HEK293 (cell line): ENCODE measurements around the gene PATE4.
"Not testable (repeated sequence)": the region's sequence is repeated elsewhere in the genome, so short reads cannot be mapped to it uniquely, and the experiment has no call there.

Experiments used
- CTCF ChIA-PET: fragments of 350-600 bp; formaldehyde crosslinking; extraction: SDS; loops from one replicate; lab custom pipeline; 2021; ENCODE audit warnings: antibody characterized with exemption; lab: Yijun Ruan, JAX
- POLR2A ChIA-PET: fragments of 300-600 bp; formaldehyde crosslinking; extraction: SDS; loops from one replicate; lab custom pipeline; 2020; ENCODE audit warnings: antibody characterized with exemption, inconsistent platforms; lab: Yijun Ruan, JAX
- H3K27ac ChIP-seq: fragments of 200-500 bp; sonication (Bioruptor generic); 2 replicates; pipeline ENCODE4 v1.5.1; 2014; ENCODE audit warnings: low read depth, low read length, control low read depth, inconsistent platforms; ENCODE audit errors: extremely low read depth
- H3K36me3 ChIP-seq, 2 experiments: fragments of 200-500 bp in 1 of 2; sonication (Bioruptor generic) in 1 of 2; 1 replicate in 1 of 2; 2 replicates in 1 of 2; pipeline ENCODE4 v1.5.1; 2014 to 2017; ENCODE audit warnings: inconsistent platforms in 2 of 2, low read length in 2 of 2; ENCODE audit not compliant: control insufficient read depth in 2 of 2, insufficient read depth in 1 of 2
- H3K4me1 ChIP-seq: fragments of 200-500 bp; sonication (Bioruptor generic); 2 replicates; pipeline ENCODE4 v1.5.1; 2014; ENCODE audit warnings: mild to moderate bottlenecking, low read length, inconsistent platforms; ENCODE audit not compliant: control insufficient read depth, insufficient read depth
- H3K4me3 ChIP-seq: 2 replicates; pipeline ENCODE4 v1.5.1; 2011; ENCODE audit warnings: low read depth, mild to moderate bottlenecking, control low read depth, low read length, moderate library complexity
- H3K9me3 ChIP-seq: fragments of 200-500 bp; sonication (Bioruptor generic); 2 replicates; pipeline ENCODE4 v1.5.1; 2014; ENCODE audit warnings: low read depth, low read length, inconsistent platforms; ENCODE audit not compliant: control insufficient read depth, insufficient read depth
- PBX3 ChIP-seq: sonication (generic); formaldehyde crosslinking; IDR thresholded peaks from 2 replicates; pipeline ENCODE4 v1.8.1; 2022; ENCODE audit warnings: mild to moderate bottlenecking, moderate library complexity, missing genetic modification reagents
- SCRT1 ChIP-seq: fragments of 450-650 bp; formaldehyde crosslinking; IDR thresholded peaks from 2 replicates; pipeline ENCODE4 v1.5.1; 2016; ENCODE audit warnings: missing biosample characterization, missing genetic modification characterization, borderline replicate concordance
- SETDB1 ChIP-seq: IDR thresholded peaks from one replicate; pipeline ENCODE4 v1.6.1; 2017; ENCODE audit warnings: mild to moderate bottlenecking, low read length, moderate library complexity, mixed read lengths; ENCODE audit not compliant: insufficient read length
- YY2 ChIP-seq: fragments of 450-650 bp; formaldehyde crosslinking; IDR thresholded peaks from 2 replicates; pipeline ENCODE4 v1.5.1; 2016; ENCODE audit warnings: missing biosample characterization, missing genetic modification characterization
- ZNF121 ChIP-seq: fragments of 450-650 bp; formaldehyde crosslinking; IDR thresholded peaks from 2 replicates; pipeline ENCODE4 v1.5.1; 2016; ENCODE audit warnings: missing biosample characterization, missing genetic modification characterization
- ZNF146 ChIP-seq: fragments of 450-650 bp; formaldehyde crosslinking; IDR thresholded peaks from 2 replicates; pipeline ENCODE4 v1.5.1; 2016; ENCODE audit warnings: missing biosample characterization, missing genetic modification characterization
- ZNF202 ChIP-seq: fragments of 450-650 bp; formaldehyde crosslinking; IDR thresholded peaks from 2 replicates; pipeline ENCODE4 v1.5.1; 2016; ENCODE audit warnings: missing biosample characterization, missing genetic modification characterization, borderline replicate concordance
- ZNF404 ChIP-seq: fragments of 450-650 bp; formaldehyde crosslinking; IDR thresholded peaks from 2 replicates; pipeline ENCODE4 v1.5.1; 2017; ENCODE audit warnings: missing biosample characterization, missing genetic modification characterization
- ZNF707 ChIP-seq: fragments of 450-650 bp; formaldehyde crosslinking; IDR thresholded peaks from 2 replicates; pipeline ENCODE4 v1.5.1; 2016; ENCODE audit warnings: missing biosample characterization, missing genetic modification characterization
- ZNF747 ChIP-seq: fragments of 450-650 bp; formaldehyde crosslinking; IDR thresholded peaks from 2 replicates; pipeline ENCODE4 v1.5.1; 2016; ENCODE audit warnings: missing biosample characterization, missing genetic modification characterization
- ZNF777 ChIP-seq: fragments of 450-650 bp; formaldehyde crosslinking; IDR thresholded peaks from 2 replicates; pipeline ENCODE4 v1.5.1; 2017; ENCODE audit warnings: missing biosample characterization, missing genetic modification characterization, borderline replicate concordance
- ZSCAN23 ChIP-seq: fragments of 450-650 bp; formaldehyde crosslinking; IDR thresholded peaks from 2 replicates; pipeline ENCODE4 v1.5.1; 2016; ENCODE audit warnings: missing biosample characterization, missing genetic modification characterization

The PATE4 gene

GRCh38 chr11:125842321-125842948 lies 9.3 kb downstream of the PATE4 start:
- Histone ChIP-seq H3K36me3 (no peaks in the 10 kb centered on the region), H3K4me3 (no peak overlapping the region), H3K9me3 (no peaks in the 10 kb centered on the region), H3K4me1 (no peaks in the 10 kb centered on the region), H3K27ac (no peak overlapping the region)
- POLR2A ChIA-PET = no interaction called here
- CTCF ChIA-PET = no interaction called here
- TF ChIP-seq ZNF777 = no peak
- TF ChIP-seq SCRT1 (tag by site-specific recombination) = no peak
- TF ChIP-seq ZNF202 (tag by site-specific recombination) = no peak
- TF ChIP-seq YY2 (tag by site-specific recombination) = no peak
- TF ChIP-seq ZNF121 (tag by site-specific recombination) = no peak
- TF ChIP-seq ZNF707 (tag by site-specific recombination) = no peak
- TF ChIP-seq PBX3 (CRISPR knock-in tag) = no peak
- no peak for TF ChIP-seq ZNF747
- no peak for TF ChIP-seq ZNF404 (tag by site-specific recombination)
- TF ChIP-seq ZSCAN23 (tag by site-specific recombination) = no peak

- Histone ChIP-seq H3K9me3 (no peaks in the 10 kb centered on the region), H3K4me1 (no peaks in the 10 kb centered on the region), H3K27ac (no peak overlapping the region), H3K4me3 (no peak overlapping the region), H3K36me3 (no peaks in the 10 kb centered on the region)
- POLR2A ChIA-PET = no interaction called here
- CTCF ChIA-PET = no interaction called here
- TF ChIP-seq SETDB1 = peak; percentile 57
- no peak for TF ChIP-seq ZNF707 (tag by site-specific recombination)
These were observed 13.1 kb downstream of the PATE4 start for GRCh38 chr11:125846188-125846587.

- H3K9me3 ChIP-seq, POLR2A ChIA-PET, H3K4me1 ChIP-seq, H3K27ac ChIP-seq, H3K4me3 ChIP-seq, H3K36me3 ChIP-seq: not testable (repeated sequence)
- CTCF ChIA-PET = interaction anchor here (0.6 kb wide), 1 partner anchor 493 kb away, joined by 3 read pairs; no protein-coding TSS in a partner anchor
These were observed 24.6 kb downstream of the PATE4 start for GRCh38 chr11:125857670-125858069.

GRCh38 chr11:125862786-125863185 lies 29.7 kb downstream of the PATE4 start:
- H3K4me1 ChIP-seq, H3K36me3 ChIP-seq, H3K27ac ChIP-seq, H3K4me3 ChIP-seq, POLR2A ChIA-PET, H3K9me3 ChIP-seq, CTCF ChIA-PET: not testable (repeated sequence)

GRCh38 chr11:125865354-125865753 lies 32.2 kb downstream of the PATE4 start:
- TF ChIP-seq ZNF146 (tag by site-specific recombination) = peak; percentile 51; the same call in 1 of the 2 replicates
- TF ChIP-seq, all 188 proteins: peak for 1; not testable (repeated sequence) for 187
- H3K9me3 ChIP-seq, H3K4me1 ChIP-seq, CTCF ChIA-PET, POLR2A ChIA-PET, H3K36me3 ChIP-seq, H3K4me3 ChIP-seq, H3K27ac ChIP-seq: not testable (repeated sequence)
